ENCODE results near the gene PRDM5.

PRDM5 gene

DNA sequence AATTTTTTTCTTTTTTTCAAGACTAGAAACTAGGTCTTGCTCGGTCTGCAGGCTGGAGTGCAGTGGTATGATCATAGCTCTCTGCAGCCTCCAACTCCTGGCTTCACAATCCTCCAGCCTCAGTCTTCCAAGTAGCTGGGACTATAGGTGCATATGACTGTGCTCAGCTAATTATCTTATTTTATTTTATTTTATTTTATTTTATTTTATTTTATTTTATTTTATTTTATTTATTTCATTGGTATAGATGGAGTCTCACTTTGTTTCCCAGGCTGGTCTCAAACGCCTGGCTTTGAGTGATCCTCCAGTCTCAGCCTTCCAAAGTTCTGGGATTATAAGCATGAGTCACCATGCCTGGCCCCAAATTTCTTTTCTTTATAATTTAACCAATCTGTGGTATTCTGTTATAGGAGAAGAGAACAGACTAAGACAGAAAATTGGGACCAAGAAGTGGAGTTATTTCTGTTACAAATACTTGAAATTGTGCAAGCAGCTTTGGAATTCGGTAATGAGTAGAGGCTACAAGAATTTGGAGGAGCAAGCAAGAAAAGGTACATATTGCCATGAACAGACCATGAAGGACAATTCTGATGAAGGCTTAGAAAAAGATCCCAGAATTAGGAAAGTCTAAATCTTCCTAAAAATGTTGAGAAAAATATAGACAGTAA is 4.0 kb upstream of the PRDM5 start:
- no peak for TF ChIP-seq REST (IDR thresholded peaks at IDR 0.05; ENCODE audit: insufficient read depth in 1 of 2, low read depth in 2 of 2, low read length in 2 of 2)
- TF ChIP-seq POLR2AphosphoS5 (IDR thresholded peaks at IDR 0.05; ENCODE audit: low read depth, low read length), result no peak
- TF ChIP-seq FOXP2 (optimal IDR thresholded peaks at IDR 0.05; ENCODE audit: borderline replicate concordance, extremely low read depth, extremely low read length, insufficient read depth), result no peak
- TF ChIP-seq SIN3A (IDR thresholded peaks at IDR 0.05; ENCODE audit: borderline replicate concordance, insufficient read depth, low read length), result no peak
- TF ChIP-seq TAF1 (IDR thresholded peaks at IDR 0.05; ENCODE audit: borderline replicate concordance, insufficient read depth, low read length), result no peak

GRCh38 chr4:120924931-120925330 is 2.4 kb upstream of the PRDM5 start:
- TF ChIP-seq REST (IDR thresholded peaks at IDR 0.05; ENCODE audit: insufficient read depth in 1 of 2, low read depth in 2 of 2, low read length in 2 of 2) (no peak), SIN3A (IDR thresholded peaks at IDR 0.05; ENCODE audit: borderline replicate concordance, insufficient read depth, low read length) (no peak), FOXP2 (optimal IDR thresholded peaks at IDR 0.05; ENCODE audit: borderline replicate concordance, extremely low read depth, extremely low read length, insufficient read depth) (no peak)

DNA sequence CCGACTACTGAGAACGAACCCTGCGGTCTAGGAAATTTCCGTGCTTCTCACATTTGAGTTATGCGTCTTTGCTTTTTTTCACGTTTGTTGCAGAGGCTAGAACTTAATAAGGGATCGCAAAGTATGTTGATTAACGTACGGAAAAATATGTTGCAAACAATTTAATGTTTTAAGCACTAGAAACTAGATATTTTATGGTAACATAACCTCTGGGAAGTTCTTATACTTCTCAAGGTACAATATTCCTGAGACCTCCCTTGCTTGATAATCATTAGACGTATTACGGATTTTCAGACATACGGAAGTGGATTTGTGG is 639 bp upstream of the PRDM5 start:
- TF ChIP-seq POLR2AphosphoS5 (IDR thresholded peaks at IDR 0.05; ENCODE audit: low read depth, low read length) (no peak), FOXP2 (optimal IDR thresholded peaks at IDR 0.05; ENCODE audit: borderline replicate concordance, extremely low read depth, extremely low read length, insufficient read depth) (no peak), TAF1 (IDR thresholded peaks at IDR 0.05; ENCODE audit: borderline replicate concordance, insufficient read depth, low read length) (no peak), SIN3A (IDR thresholded peaks at IDR 0.05; ENCODE audit: borderline replicate concordance, insufficient read depth, low read length) (no peak), REST (IDR thresholded peaks at IDR 0.05; ENCODE audit: insufficient read depth in 1 of 2, low read depth in 2 of 2, low read length in 2 of 2) (no peak)

DNA sequence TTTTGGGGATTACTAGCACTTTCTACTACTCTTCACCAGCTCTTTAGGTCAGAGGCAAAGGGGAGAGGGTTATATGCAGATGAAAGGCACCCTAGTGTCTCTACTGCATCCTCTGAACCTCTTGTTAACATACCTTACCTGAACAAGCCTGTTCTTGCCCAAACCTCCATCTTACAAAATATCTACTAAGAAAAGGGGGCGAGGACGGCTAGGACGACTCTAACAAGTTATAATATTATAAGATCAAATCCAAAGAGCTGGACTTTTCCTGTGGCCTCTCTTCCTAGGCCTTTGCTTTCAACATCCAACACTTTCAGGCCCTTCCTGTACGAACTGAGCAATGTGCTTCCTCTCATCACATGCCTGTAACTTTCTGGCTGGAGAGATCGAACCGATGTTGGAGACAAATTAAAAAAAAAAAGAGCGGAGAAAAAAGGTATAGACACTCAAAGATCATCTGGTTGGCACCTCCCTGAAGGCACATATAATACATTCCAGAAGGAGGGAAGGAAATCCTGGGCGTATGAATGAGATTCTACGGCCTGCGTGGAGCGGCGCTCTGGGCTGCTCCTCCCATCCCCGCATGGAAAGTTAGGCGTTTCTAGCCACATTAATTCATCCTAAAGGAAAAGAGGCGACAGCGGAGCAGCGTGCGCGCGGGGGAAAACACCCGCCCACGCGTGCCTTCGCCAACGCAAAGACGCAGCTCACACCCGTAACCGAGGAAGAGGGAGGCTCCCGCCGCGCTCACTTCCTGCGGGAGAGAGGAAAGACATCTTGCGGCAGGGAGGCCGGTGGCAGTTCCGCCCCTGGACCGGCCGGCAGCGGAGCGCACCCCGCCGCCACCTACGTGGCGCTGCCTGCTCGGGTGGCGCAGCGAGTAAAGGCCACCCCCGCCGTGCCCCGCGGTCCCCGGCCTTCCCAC is 808 bp downstream of the PRDM5 start:
- TF ChIP-seq REST (IDR thresholded peaks at IDR 0.05; ENCODE audit: insufficient read depth in 1 of 2, low read depth in 2 of 2, low read length in 2 of 2) (no peak), POLR2AphosphoS5 (IDR thresholded peaks at IDR 0.05; ENCODE audit: low read depth, low read length) (no peak), FOXP2 (optimal IDR thresholded peaks at IDR 0.05; ENCODE audit: borderline replicate concordance, extremely low read depth, extremely low read length, insufficient read depth) (no peak), TAF1 (IDR thresholded peaks at IDR 0.05; ENCODE audit: borderline replicate concordance, insufficient read depth, low read length) (no peak), SIN3A (IDR thresholded peaks at IDR 0.05; ENCODE audit: borderline replicate concordance, insufficient read depth, low read length) (no peak)
